GM13976 (cell line): ENCODE measurements around the gene MMD2.
A peak's percentile ranks its signal among the peaks of the same experiment; 100 is the strongest.

Source experiments
- DNase-seq: peaks from one replicate; pipeline ENCODE4 v3.0.0; 2012; ENCODE audit warnings: low spot score
- in situ Hi-C: fragments of 300-500 bp; cut with MboI; formaldehyde crosslinking; loops from one replicate; pipeline ENCODE4 v1.12.0; 2022; ENCODE audit warnings: low sequenced_read_pairs, mixed read lengths, inconsistent platforms; ENCODE audit not compliant: unreplicated experiment
- TF ChIP-seq, protein P1 (sequence below): IDR thresholded peaks from 2 replicates; pipeline ENCODE4 v1.5.1; 2012; ENCODE audit warnings: borderline replicate concordance, mild to moderate bottlenecking; ENCODE audit not compliant: insufficient read depth; ENCODE audit errors: extremely low read depth, missing control alignments, control extremely low read depth

Gene MMD2

GRCh38 chr7:4886671-4887070 is 72.3 kb downstream of the MMD2 start:
- TF ChIP-seq, protein P1, sequence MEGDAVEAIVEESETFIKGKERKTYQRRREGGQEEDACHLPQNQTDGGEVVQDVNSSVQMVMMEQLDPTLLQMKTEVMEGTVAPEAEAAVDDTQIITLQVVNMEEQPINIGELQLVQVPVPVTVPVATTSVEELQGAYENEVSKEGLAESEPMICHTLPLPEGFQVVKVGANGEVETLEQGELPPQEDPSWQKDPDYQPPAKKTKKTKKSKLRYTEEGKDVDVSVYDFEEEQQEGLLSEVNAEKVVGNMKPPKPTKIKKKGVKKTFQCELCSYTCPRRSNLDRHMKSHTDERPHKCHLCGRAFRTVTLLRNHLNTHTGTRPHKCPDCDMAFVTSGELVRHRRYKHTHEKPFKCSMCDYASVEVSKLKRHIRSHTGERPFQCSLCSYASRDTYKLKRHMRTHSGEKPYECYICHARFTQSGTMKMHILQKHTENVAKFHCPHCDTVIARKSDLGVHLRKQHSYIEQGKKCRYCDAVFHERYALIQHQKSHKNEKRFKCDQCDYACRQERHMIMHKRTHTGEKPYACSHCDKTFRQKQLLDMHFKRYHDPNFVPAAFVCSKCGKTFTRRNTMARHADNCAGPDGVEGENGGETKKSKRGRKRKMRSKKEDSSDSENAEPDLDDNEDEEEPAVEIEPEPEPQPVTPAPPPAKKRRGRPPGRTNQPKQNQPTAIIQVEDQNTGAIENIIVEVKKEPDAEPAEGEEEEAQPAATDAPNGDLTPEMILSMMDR, result no peak
- in situ Hi-C loops, result no loop called here
- no peak for DNase-seq

DNA sequence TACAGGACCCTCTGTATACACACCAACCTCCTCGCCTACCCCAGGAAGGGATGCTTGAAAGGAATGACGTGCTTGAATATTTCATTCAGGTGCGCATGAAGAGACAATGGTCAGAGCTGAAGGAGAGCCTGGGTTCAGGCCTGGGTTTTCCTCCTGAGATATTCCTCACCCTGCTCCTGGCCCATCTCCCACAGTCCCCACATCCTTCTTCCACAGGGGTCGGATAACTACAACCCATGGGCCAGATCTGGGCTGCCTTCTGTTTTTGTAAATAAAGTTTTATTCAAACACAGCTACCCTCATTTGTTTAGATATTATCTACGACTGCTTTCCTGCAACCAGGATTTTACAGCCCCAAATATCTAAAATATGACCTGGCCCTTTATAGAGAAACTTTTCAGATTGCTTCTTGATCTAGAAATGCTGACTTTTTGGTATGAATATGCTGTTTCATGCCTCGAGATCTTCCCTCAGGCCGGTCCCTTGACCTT is 73.6 kb downstream of the MMD2 start:
- TF ChIP-seq, protein P1, result no peak
- DNase-seq, result no peak
- in situ Hi-C loops, result no loop called here

DNA sequence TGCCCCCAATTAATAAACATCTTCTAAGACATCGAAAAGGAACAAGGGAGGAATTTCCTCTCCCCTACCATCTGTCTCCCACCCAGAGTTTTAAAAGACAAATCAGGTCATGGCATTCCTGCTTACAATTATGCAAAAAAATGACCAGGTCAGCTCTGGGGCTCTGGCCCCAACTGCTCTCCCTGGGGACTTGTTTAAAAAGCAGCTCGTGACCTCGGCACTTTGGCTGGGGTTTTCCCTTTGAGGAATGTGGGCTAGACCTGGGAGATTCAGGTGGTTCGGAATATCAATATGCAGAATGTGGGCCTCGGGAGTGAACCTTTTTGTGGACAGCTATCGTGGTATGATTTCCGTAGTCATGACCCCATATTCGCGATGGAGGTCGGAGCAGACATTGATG is 74.8 kb downstream of the MMD2 start:
- peak; percentile 5 for DNase-seq
- in situ Hi-C loops, result no loop called here
- TF ChIP-seq, protein P1, result no peak

- in situ Hi-C loops, result no loop called here
- DNase-seq, result peak; percentile 93
- TF ChIP-seq, protein P1, result peak; percentile 42
Observed at GRCh38 chr7:4883372-4884144, 75.4 kb downstream of the MMD2 start, which contains the start of gene RADIL. TSS of gene RADIL (minus strand) at chr7:4883716. CDS start at chr7:4878139, 5,577 bp downstream.

DNA sequence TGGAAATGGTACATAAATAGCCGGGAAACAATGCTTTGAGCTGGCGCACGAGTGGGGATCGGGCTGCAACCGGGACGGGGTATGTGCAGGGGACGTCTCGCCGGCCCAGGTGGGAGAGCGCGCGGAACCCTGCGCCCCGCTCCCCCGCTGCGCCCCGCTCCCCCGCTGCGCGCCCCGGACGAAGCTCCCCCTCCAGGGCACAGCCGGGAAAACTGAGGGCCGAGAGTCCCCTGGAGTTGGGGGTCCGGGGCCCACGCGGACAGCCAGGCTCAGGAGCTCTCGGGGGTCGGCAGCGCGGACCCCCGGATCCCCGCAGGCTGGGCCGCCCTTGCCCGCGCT is 76.0 kb downstream of the MMD2 start:
- no peak for DNase-seq
- in situ Hi-C loops, result no loop called here
- TF ChIP-seq, protein P1, result no peak

- no peak for DNase-seq
- in situ Hi-C loops, result no loop called here
- TF ChIP-seq, protein P1, result no peak
Observed at GRCh38 chr7:4882169-4883032, 76.6 kb downstream of the MMD2 start.
